H54 (cell line): ENCODE data around the gene ZNF467.

Experiments used
- DNase-seq: peaks from one replicate; pipeline ENCODE4 v3.0.0; 2011; ENCODE audit warnings: low spot score, mixed read lengths; ENCODE audit not compliant: insufficient read length
- FAIRE-seq: peaks from 3 replicates; lab custom pipeline; 2011; peaks lifted over from hg19 to GRCh38; lab: Jason Lieb, UNC
- POLR2A ChIP-seq: IDR thresholded peaks from 2 replicates; pipeline ENCODE4 v1.6.1; 2011; ENCODE audit warnings: low read depth, mild to moderate bottlenecking, low read length

ZNF467 gene

GRCh38 chr7:149732611-149733010 lies 40.8 kb downstream of the ZNF467 start:
- no peak for FAIRE-seq
- DNase-seq = no peak
- TF ChIP-seq POLR2A = no peak

DNA sequence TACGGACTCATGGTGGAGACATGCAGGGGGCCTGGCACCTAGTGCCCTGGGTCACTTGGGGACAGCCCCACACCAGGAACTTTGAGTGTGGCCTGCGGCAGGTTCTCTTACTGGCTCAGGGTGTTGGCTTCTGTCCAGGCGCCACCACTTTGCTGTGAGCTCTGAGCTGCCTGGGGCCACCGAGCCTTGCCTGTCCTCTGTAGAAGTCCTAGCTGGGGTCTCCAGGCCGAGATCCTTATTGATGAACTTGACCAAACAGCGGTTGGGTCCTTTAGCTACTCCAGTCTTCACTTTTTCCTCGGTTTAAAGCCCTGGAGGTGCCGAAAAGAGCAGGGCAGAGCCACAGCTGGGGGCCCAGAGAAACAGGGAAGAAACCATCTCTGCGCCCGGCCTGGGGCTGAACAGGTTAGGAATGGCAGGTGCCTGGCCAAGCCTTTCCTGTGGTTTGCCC lies 41.3 kb downstream of the ZNF467 start:
- TF ChIP-seq POLR2A = no peak
- DNase-seq (no peak), FAIRE-seq (no peak)

GRCh38 chr7:149731207-149731955 lies 42.0 kb downstream of the ZNF467 start:
- DNase-seq = no peak
- FAIRE-seq = no peak
- TF ChIP-seq POLR2A = no peak

DNA sequence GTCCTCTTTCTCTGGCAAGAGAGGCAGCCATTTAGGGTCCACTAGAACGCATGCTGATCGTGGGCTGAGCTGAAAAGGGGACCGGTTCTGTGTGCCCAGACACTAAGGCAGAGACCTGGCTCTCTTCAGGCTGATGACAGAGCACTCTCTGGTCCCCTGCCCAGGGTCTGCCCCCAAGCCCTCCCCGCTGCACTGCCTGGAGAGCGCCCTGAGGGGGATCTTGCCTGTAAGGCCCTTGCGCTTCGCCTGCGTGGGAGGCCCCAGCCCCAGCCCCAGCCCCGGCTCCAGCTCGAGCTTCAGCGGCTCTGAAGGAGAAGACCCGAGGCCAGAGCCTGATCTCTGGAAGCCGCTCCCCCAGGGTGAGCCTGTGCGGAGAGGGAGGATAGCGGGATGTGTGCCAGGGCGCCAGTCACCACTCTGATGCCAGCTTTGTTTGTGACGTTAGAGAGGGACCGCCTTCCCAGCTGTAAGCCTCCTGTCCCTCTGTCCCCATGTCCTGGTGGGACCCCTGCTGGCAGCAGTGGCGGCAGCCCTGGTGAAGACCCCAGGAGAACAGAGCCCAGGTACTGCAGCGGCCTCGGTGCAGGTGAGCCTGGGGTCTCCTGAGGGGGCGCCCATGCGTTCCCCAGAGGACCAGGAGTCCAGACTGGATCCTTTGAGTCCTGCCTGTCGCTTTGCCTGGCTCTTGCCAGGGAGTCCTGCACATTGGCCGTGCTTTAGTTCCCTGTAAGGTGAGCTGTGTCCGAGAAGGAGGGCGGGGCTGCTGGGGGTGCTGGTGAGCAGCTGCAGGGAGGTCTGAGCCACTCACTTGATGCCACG lies 43.2 kb downstream of the ZNF467 start:
- FAIRE-seq (no peak), DNase-seq (no peak)
- TF ChIP-seq POLR2A = no peak

DNA sequence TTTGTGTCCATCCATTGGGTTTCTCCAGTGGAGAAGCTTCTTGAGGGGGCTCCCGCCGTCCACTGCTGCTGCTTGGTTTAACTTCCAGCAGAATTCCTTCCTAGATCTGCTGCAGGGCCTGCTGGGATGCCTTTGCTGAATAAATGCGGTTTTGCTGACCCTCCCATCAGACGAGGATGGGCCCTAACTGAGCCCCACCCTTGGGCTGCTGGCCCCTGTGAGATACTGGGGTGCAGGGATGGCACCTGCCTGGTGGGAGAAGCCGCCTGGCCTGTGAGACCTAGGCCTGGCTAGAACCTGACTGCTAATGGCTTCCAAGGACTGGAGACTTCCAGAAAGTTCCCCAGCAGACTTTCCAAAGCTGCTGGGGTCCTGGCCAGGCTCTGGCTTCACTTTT lies 43.8 kb downstream of the ZNF467 start:
- no peak for TF ChIP-seq POLR2A
- DNase-seq (no peak), FAIRE-seq (no peak)

DNA sequence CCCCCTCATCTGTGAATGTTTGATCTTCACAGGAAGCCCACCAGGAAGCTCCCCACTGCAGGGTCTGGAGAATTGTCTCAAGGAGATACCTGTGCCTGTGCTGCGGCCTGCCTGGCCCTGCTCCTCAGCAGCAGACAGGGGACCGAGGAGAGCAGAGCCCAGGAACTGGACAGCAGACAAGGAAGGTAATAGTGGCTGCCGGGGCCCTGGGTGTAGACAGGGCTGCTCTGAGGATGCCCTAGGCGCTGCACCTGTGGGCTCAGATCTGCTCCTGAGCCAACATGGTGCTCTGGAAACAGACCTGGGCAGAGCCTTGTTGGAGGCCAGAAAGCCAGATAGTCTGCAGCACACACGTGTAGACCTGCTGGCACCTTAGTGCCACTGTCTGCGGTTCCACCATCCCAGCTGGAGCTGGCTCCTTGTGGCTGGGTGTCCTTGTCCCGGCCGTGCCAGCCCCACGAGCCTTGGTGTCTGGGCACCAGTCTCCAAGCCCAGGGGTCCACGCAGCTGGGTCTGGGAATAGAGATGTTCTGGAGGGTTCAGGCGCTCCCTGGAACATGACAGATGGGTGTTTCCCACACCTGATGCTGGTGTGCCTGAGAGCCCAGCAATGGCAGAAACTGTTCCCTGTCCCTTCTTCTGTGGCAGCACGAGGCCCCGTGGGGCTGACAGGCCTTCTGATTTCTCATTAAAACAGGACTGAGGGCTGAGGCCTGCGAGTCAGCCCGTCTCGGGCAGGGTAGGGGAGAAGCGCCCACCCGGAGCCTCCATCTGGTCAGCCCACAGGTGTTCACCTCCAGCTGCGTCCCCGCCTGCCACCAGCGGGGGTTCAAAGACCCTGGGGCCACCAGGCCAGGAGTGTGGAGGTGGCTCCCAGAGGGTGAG lies 44.7 kb downstream of the ZNF467 start:
- no peak for DNase-seq
- no peak for FAIRE-seq
- no peak for TF ChIP-seq POLR2A

GRCh38 chr7:149727899-149728476 lies 45.4 kb downstream of the ZNF467 start:
- FAIRE-seq (no peak), DNase-seq (no peak)
- TF ChIP-seq POLR2A = no peak

GRCh38 chr7:149727053-149727898 lies 46.1 kb downstream of the ZNF467 start:
- TF ChIP-seq POLR2A = no peak
- no peak for DNase-seq
- FAIRE-seq = no peak

DNA sequence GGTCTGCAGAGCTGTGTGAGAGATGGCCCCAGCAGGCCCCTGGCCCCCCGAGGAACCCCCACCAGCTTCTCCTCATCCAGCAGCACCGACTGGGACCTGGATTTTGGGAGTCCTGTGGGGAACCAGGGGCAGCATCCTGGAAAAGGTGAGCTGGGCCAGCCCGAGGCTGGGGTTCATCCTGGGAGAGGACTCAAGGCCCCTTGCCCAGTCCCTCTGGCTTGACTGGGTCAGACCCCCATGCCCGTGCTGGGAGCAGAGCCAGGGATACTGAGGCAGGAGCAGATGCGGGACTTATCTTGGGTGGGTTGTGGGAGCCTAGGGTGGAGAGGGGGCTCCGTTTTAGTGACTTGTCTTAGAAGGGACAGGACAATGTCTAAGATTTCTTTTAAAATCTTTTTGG lies 47.5 kb downstream of the ZNF467 start:
- TF ChIP-seq POLR2A = no peak
- no peak for FAIRE-seq
- no peak for DNase-seq

GRCh38 chr7:149725426-149725821 lies 48.0 kb downstream of the ZNF467 start:
- no peak for TF ChIP-seq POLR2A
- FAIRE-seq (no peak), DNase-seq (no peak)

DNA sequence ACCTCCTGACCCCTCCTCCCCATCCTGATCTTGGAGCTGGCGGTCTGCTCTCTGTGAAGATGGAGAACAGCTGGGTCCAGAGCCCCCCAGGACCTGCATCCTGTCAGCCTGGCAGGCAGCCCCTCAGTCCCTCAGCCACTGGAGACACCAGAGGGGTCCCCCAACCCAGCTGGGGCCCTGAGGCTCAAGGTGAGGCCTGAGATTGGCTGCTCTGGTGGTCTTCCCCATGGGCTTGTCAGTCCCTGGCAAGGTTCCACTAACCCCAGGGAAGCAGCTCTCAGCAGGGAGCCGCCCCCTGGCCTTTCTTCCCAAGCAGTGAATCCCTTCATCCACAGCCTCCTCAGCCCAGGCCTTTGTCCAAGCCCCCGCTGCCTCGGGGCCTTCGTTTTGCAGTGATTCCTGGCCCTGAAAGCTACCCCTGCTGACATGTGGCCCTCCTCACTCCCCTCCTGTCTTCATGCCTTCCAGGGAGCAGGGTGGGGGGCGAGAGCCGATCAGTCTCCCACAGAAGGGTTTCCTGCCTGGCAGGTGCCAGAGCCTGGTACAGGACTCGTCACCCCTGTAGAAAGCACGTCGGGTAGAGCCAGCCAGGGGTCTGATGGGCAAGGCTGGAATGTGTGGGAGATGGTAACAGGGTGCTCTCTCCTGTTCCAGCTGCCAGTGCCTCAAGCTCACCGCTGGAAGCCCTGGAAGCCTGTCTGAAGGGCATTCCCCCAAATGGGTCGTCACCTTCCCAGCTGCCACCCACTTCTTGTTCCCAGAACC lies 48.5 kb downstream of the ZNF467 start:
- no peak for DNase-seq
- FAIRE-seq = no peak
- TF ChIP-seq POLR2A = no peak

GRCh38 chr7:149723795-149724495 lies 49.4 kb downstream of the ZNF467 start:
- no peak for DNase-seq
- FAIRE-seq = no peak
- no peak for TF ChIP-seq POLR2A
